Measurements from ENCODE around the gene WDTC1.

The WDTC1 gene

GRCh38 chr1:27356619-27357280 lies 122.3 kb downstream of the WDTC1 start:
- no peak for DNase-seq (ENCODE audit: low spot score)

GRCh38 chr1:27357281-27358037 lies 123.0 kb downstream of the WDTC1 start:
- DNase-seq (ENCODE audit: low spot score): peak; percentile 55

Measured in kidney capillary endothelial cell (primary cell).